HUDEP-2 (cell line): ENCODE measurements around the gene SAP25.
A peak's percentile ranks its signal among the peaks of the same experiment; 100 is the strongest.
"Not testable (repeated sequence)": the region's sequence is repeated elsewhere in the genome, so short reads cannot be mapped to it uniquely, and the experiment has no call there.

ENCODE experiments used
- DNase-seq, 76 experiments: peaks; one replicate each; lab custom pipeline; 2025; ENCODE audit not compliant: unreplicated experiment in 76 of 76; lab: John Stamatoyannopoulos, UW

Gene SAP25

GRCh38 chr7:100563100-100563564 lies 10.6 kb downstream of the SAP25 start:
- DNase-seq, result no peak

GRCh38 chr7:100562195-100563099 lies 11.3 kb downstream of the SAP25 start:
- DNase-seq, result no peak

GRCh38 chr7:100561491-100562194 lies 12.1 kb downstream of the SAP25 start:
- DNase-seq, result no peak

- no peak for DNase-seq
These were observed 14.6 kb downstream of the SAP25 start for GRCh38 chr7:100559127-100559526.

GRCh38 chr7:100556541-100556940 lies 17.2 kb downstream of the SAP25 start:
- peak in 65 of 76 experiments; percentile 15 to 87 (median 56) for DNase-seq

GRCh38 chr7:100555701-100556100 lies 18.0 kb downstream of the SAP25 start:
- DNase-seq, result no peak

GRCh38 chr7:100553032-100553431 lies 20.7 kb downstream of the SAP25 start:
- no peak for DNase-seq

- no peak for DNase-seq
These were observed 21.2 kb downstream of the SAP25 start for GRCh38 chr7:100552532-100552931.

- not testable (repeated sequence) for DNase-seq
These were observed 25.3 kb downstream of the SAP25 start for GRCh38 chr7:100548446-100548845.

- DNase-seq, result peak in 14 of 76 experiments; percentile 6 to 40 (median 19)
These were observed 25.8 kb downstream of the SAP25 start for GRCh38 chr7:100547872-100548271.

- DNase-seq, result peak in 2 of 76 experiments; percentile 28 to 34
These were observed 26.5 kb downstream of the SAP25 start for GRCh38 chr7:100546926-100547800.

GRCh38 chr7:100546129-100546925 lies 27.4 kb downstream of the SAP25 start:
- no peak for DNase-seq

GRCh38 chr7:100545360-100546128 lies 28.2 kb downstream of the SAP25 start:
- DNase-seq, result no peak

- DNase-seq, result peak in 1 of 76 experiments; percentile 4
These were observed 28.7 kb downstream of the SAP25 start for GRCh38 chr7:100544967-100545359.

GRCh38 chr7:100544386-100544785 lies 29.3 kb downstream of the SAP25 start:
- no peak for DNase-seq

GRCh38 chr7:100543586-100543985 lies 30.1 kb downstream of the SAP25 start:
- no peak for DNase-seq

GRCh38 chr7:100541309-100541708 lies 32.4 kb downstream of the SAP25 start:
- DNase-seq, result not testable (repeated sequence)

GRCh38 chr7:100540073-100540723 lies 33.5 kb downstream of the SAP25 start:
- no peak for DNase-seq
